ENCODE data around the gene SLFN11.
"Not testable (repeated sequence)": the region's sequence is repeated elsewhere in the genome, so short reads cannot be mapped to it uniquely, and the experiment has no call there.

SLFN11 gene

GRCh38 chr17:35352284-35352683 lies 21.1 kb downstream of the SLFN11 start:
- DNase-seq (ENCODE audit: low read depth in 3 of 3): no peak

GRCh38 chr17:35350493-35350892 lies 22.9 kb downstream of the SLFN11 start:
- no peak for DNase-seq (ENCODE audit: low read depth in 3 of 3)

- no peak for DNase-seq (ENCODE audit: low read depth in 3 of 3)
Observed at GRCh38 chr17:35345926-35346771, 27.3 kb downstream of the SLFN11 start.

GRCh38 chr17:35345445-35345925 lies 27.9 kb downstream of the SLFN11 start:
- DNase-seq (ENCODE audit: low read depth in 3 of 3): no peak

GRCh38 chr17:35344262-35344661 lies 29.2 kb downstream of the SLFN11 start:
- DNase-seq (ENCODE audit: low read depth in 3 of 3): no peak

GRCh38 chr17:35342276-35342675 lies 31.1 kb downstream of the SLFN11 start:
- no peak for DNase-seq (ENCODE audit: low read depth in 3 of 3)

- DNase-seq (ENCODE audit: low read depth in 3 of 3): peak in 1 of 3 donors; percentile 2
Observed at GRCh38 chr17:35341411-35341992, 31.9 kb downstream of the SLFN11 start.

- no peak for DNase-seq (ENCODE audit: low read depth in 3 of 3)
Observed at GRCh38 chr17:35338230-35338629, 35.2 kb downstream of the SLFN11 start.

- DNase-seq (ENCODE audit: low read depth in 3 of 3): no peak
Observed at GRCh38 chr17:35337364-35337763, 36.1 kb downstream of the SLFN11 start.

GRCh38 chr17:35333578-35333977 lies 39.8 kb downstream of the SLFN11 start:
- not testable (repeated sequence) for DNase-seq (ENCODE audit: low read depth in 3 of 3)

- DNase-seq (ENCODE audit: low read depth in 3 of 3): no peak
Observed at GRCh38 chr17:35322749-35323148, 50.7 kb downstream of the SLFN11 start.

GRCh38 chr17:35315971-35316370 lies 57.5 kb downstream of the SLFN11 start:
- no peak for DNase-seq (ENCODE audit: low read depth in 3 of 3)

- no peak for DNase-seq (ENCODE audit: low read depth in 3 of 3)
Observed at GRCh38 chr17:35315283-35315682, 58.1 kb downstream of the SLFN11 start.

- no peak for DNase-seq (ENCODE audit: low read depth in 3 of 3)
Observed at GRCh38 chr17:35314415-35315216, 58.8 kb downstream of the SLFN11 start.

- no peak for DNase-seq (ENCODE audit: low read depth in 3 of 3)
Observed at GRCh38 chr17:35313875-35314409, 59.5 kb downstream of the SLFN11 start.

- peak; percentile 29 to 63 (median 38) for DNase-seq (ENCODE audit: low read depth in 3 of 3)
Observed at GRCh38 chr17:35312790-35313711, 60.4 kb downstream of the SLFN11 start.

GRCh38 chr17:35312346-35312745 lies 61.1 kb downstream of the SLFN11 start:
- no peak for DNase-seq (ENCODE audit: low read depth in 3 of 3)

- not testable (repeated sequence) for DNase-seq (ENCODE audit: low read depth in 3 of 3)
Observed at GRCh38 chr17:35309345-35309744, 64.1 kb downstream of the SLFN11 start.

All from stimulated activated CD4-positive, alpha-beta T cell treated with anti-CD3 and anti-CD28 coated beads, TNF-alpha, amount 100 ng/mL, for 48 hours (primary cell).